Brain microvascular endothelial cell (primary cell): ENCODE data around the gene PRDM15.

ENCODE experiments used
- DNase-seq: peaks from one replicate; pipeline ENCODE4 v3.0.0-alpha.2; 2020
- H3K27ac ChIP-seq: fragments of 250-450 bp; sonication (Bioruptor Pico); 2 replicates; pipeline ENCODE4 v1.5.1; 2020; ENCODE audit warnings: mild to moderate bottlenecking, moderate library complexity
- H3K27me3 ChIP-seq: fragments of 250-450 bp; sonication (Bioruptor Pico); replicated peaks from 2 replicates; pipeline ENCODE4 v1.5.1; 2020; ENCODE audit warnings: mild to moderate bottlenecking
- H3K36me3 ChIP-seq: fragments of 250-450 bp; sonication (Bioruptor Pico); replicated peaks from 2 replicates; pipeline ENCODE4 v1.5.1; 2020; ENCODE audit warnings: mild to moderate bottlenecking
- H3K4me3 ChIP-seq: 2 replicates; pipeline ENCODE4 v1.5.1; 2011; ENCODE audit warnings: low read depth, mild to moderate bottlenecking, control low read depth, low read length, moderate library complexity
- in situ Hi-C: cut with HindIII; loops from 2 replicates; pipeline ENCODE4 v1.10.0; 2017; ENCODE audit warnings: low sequenced_read_pairs, low pct_ligation_motif_present
- TF ChIP-seq, protein P1 (sequence below): IDR thresholded peaks from 2 replicates; pipeline ENCODE4 v1.5.1; 2011; ENCODE audit warnings: low read depth, mild to moderate bottlenecking, moderate library complexity, low read length, control low read depth, inconsistent platforms; ENCODE audit errors: missing control alignments

PRDM15 gene

DNA sequence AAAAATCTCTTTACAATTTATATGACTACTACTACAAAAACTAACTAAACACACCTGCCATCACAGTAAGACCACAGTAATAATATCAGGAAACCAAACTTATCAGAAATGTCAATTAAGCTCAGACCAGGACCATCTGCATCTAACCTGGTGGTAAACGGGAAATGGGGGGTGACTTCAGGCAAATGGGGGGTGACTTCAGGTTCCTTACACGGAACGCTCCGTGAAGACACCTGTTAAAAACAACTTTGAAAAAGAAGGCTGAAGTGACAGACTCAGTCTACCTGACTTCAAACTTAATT is 15.8 kb downstream of the PRDM15 start:
- Histone ChIP-seq H3K4me3 (no peak overlapping the region), H3K27ac (no peak overlapping the region), H3K27me3 (no peaks in the 10 kb centered on the region), H3K36me3 (peaks cover 3% of the 10 kb centered on the region)
- in situ Hi-C loops = no loop called here
- TF ChIP-seq, protein P1, sequence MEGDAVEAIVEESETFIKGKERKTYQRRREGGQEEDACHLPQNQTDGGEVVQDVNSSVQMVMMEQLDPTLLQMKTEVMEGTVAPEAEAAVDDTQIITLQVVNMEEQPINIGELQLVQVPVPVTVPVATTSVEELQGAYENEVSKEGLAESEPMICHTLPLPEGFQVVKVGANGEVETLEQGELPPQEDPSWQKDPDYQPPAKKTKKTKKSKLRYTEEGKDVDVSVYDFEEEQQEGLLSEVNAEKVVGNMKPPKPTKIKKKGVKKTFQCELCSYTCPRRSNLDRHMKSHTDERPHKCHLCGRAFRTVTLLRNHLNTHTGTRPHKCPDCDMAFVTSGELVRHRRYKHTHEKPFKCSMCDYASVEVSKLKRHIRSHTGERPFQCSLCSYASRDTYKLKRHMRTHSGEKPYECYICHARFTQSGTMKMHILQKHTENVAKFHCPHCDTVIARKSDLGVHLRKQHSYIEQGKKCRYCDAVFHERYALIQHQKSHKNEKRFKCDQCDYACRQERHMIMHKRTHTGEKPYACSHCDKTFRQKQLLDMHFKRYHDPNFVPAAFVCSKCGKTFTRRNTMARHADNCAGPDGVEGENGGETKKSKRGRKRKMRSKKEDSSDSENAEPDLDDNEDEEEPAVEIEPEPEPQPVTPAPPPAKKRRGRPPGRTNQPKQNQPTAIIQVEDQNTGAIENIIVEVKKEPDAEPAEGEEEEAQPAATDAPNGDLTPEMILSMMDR = no peak
- DNase-seq = no peak

DNA sequence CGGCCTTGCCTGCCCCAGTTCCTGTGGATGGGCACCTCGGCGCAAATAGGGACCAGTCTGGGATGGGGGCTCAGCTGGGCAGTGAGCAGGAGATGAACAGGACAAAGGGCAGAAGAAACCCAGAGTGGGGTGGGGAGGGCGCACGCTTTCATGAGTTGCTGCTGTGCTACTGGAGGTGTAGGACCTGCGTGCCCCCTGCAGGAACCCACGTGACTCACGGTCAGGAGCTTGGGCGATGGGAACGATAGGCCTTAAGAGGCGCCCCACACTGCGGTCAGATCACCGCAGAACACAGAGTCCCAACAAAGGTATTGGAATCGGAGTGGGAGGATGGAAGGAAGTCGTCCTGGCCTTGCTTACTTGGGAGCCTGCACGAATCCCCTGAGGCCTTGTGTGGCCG is 17.2 kb downstream of the PRDM15 start:
- Histone ChIP-seq H3K27ac (no peak overlapping the region), H3K4me3 (no peak overlapping the region), H3K36me3 (peaks cover 3% of the 10 kb centered on the region), H3K27me3 (no peaks in the 10 kb centered on the region)
- no peak for DNase-seq
- TF ChIP-seq, protein P1 = peak; percentile 1
- in situ Hi-C loops = no loop called here

DNA sequence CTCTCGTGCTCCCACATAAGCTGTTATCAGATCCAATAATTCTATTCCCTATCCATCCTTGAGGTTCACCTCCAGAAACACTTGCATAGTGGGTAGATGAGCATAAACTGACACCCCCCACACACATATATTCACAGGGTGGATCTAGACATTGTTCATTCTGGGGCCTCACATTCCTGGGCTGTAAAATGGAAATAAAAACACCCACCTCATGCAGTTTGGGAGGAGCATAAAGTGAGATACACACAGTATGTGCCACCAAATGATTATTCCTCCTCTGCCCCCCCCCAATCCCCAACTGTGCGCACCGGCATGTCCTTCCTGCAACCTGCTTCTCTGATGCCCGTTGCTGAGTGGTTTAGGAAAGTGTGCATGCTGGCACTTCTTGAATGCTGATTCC is 17.9 kb downstream of the PRDM15 start:
- no peak overlapping the region for H3K27ac ChIP-seq
- H3K27me3 ChIP-seq = no peaks in the 10 kb centered on the region
- no peak for DNase-seq
- TF ChIP-seq, protein P1 = no peak
- H3K4me3 ChIP-seq = no peak overlapping the region
- H3K36me3 ChIP-seq = peaks cover 3% of the 10 kb centered on the region
- in situ Hi-C loops = no loop called here

DNA sequence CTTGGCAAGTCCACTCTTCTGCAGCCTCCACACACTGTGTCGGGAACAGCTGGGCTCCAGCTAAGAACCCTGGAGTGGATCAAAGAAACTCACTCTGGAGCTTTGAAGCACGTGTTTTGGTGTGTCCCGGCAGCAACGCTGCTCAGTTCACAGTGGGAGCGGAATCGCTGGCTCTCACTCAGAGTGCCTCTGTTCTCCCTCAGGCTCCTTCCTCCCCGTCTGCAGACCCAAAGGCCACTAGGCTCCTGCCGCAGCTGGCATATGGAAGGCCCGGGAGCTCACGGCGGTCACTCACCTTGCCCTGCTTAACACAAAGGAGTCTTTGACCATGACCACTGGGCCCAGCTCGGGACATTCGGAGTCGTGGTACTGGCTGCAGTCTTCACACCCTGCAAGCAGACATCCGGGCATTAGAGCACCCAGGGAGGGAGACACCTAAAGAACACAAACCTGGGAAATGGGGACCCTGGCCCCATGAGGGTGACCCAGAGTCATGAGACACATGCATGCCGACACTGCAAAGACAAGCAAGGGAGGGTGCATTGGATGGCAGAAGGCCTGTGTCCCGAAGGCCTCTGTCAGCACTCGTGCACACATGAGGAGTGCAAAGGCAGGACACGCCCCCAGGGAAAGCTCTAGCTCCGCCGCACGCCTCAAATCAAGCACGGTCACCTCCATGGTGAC is 19.7 kb downstream of the PRDM15 start:
- Histone ChIP-seq H3K36me3 (peaks cover 7% of the 10 kb centered on the region), H3K27ac (no peak overlapping the region), H3K27me3 (no peaks in the 10 kb centered on the region), H3K4me3 (no peak overlapping the region)
- in situ Hi-C loops = no loop called here
- TF ChIP-seq, protein P1 = no peak
- no peak for DNase-seq

DNA sequence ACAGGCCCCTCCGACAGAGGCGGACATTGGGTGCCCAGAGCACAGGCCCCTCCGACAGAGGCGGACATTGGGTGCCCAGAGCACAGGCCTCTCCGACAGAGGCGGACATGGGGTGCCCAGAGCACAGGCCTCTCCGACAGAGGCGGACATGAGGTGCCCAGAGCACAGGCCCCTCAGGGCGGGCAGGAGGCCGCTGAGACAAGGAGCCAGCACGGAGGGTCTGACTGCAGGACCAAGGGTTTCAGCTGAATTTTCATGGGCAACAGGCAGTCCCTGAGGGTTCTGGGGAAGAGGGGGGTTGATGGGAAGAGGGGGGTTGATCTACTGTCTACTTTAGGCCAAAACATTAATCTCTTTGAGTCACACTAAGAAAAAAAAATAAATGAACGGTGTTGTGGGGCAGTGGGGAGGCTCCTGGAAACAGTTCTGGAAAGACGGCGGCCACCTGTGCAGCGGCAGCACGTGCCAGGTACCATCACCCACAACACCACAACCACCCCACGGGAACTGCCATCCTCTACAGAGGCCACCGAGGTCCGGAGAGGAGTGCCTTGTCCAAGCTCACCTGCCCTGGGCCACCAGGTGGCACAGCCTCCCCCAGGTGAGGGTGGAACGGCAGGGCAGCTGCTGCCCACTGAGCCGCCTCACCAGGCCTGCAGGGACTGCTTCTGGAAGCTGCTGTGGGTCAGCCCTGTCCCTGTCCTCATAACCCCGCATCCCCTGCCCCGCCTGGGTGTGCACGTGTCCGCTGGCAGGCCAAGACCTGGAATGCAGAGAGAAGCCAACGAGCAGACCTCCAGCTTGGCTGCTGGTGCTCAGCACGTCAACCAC is 20.5 kb downstream of the PRDM15 start:
- TF ChIP-seq, protein P1 = no peak
- in situ Hi-C loops = no loop called here
- DNase-seq = no peak
- H3K4me3 ChIP-seq = no peak overlapping the region
- peaks cover 11% of the 10 kb centered on the region for H3K36me3 ChIP-seq
- no peaks in the 10 kb centered on the region for H3K27me3 ChIP-seq
- no peak overlapping the region for H3K27ac ChIP-seq
